Right cardiac atrium (tissue), 5 donors: ENCODE results near the gene AP1G2. TPM values are rescaled to one million over a fixed set of nuclear protein-coding genes. Genes with fewer than 3 reads are reported as not detected.

Experiments used
- ATAC-seq, 2 donors: fragments of 200-7000 bp; cut with Tn5 transposase; one replicate each; pipeline versions ENCODE4 v1.8.0 to v1.9.1; 2020; ENCODE audit warnings: moderate library complexity in 2 of 2, mild to moderate bottlenecking in 1 of 2
- DNase-seq, 3 donors: peaks; one replicate each; pipeline ENCODE4 v3.0.0-alpha.2; 2020
- H3K27ac ChIP-seq: one replicate; pipeline ENCODE4 v1.5.1; 2013; ENCODE audit warnings: mild to moderate bottlenecking, low read length, control low read depth, moderate library complexity
- H3K27me3 ChIP-seq: one replicate; pipeline ENCODE4 v1.6.1; 2013; ENCODE audit not compliant: control insufficient read depth, insufficient read depth
- H3K4me1 ChIP-seq: one replicate; pipeline ENCODE4 v1.6.1; 2013; ENCODE audit warnings: low read length; ENCODE audit not compliant: control insufficient read depth, insufficient read depth
- H3K4me3 ChIP-seq: one replicate; pipeline ENCODE4 v1.5.1; 2013; ENCODE audit warnings: low read length, control low read depth
- H3K9me3 ChIP-seq: one replicate; pipeline ENCODE4 v1.6.1; 2013; ENCODE audit warnings: low read length; ENCODE audit not compliant: control insufficient read depth
- WGBS: extraction: QIAGEN DNeasy Blood & Tissue Kit; methylation state at CpG from one replicate; pipeline ENCODE4 v1.1.7; 2013; 5-methylcytosine and 5-hydroxymethylcytosine counted together
- intact Hi-C, 4 donors: fragments of 100-400 bp; cut with DNase I; formaldehyde crosslinking; loops; one replicate each; pipeline versions ENCODE4 v1.11.0 to v1.14.0; 2022 to 2023
- polyA plus RNA-seq: library from polyadenylated mRNA; stranded (reverse); fragments of 200-250 nt; gene quantifications from one replicate; pipeline ENCODE4 v1.2.3, GENCODE V29; 2013
- total RNA-seq, 4 donors: library from RNA; stranded (reverse); fragmentation: NEBNext Ultra II Directional; extraction: Animal tissue kit (Norgen Biotek cat#: 25700); gene quantifications; one replicate each; pipeline ENCODE4 v1.2.1, GENCODE V29; 2021
- donor health status: healthy with polysubstance abuse.
- donor health status: DM: no; HTN: yes; CAD: no.
- donor health status: DM: no; HTN: no; CAD: no.
- donor health status: DM: no; HTN: yes; CAD: no; lungs with severe emphysema.
- donor health status: DM: yes; HTN: yes; CAD: no.

The AP1G2 gene
- total and polyA plus RNA-seq, 5 donors = 12.9 to 17.9 (median 14.0) TPM

GRCh38 chr14:23521785-23522640, 45.6 kb downstream of the AP1G2 start:
- DNase-seq (no peak), ATAC-seq (no peak)
- H3K9me3 ChIP-seq = no peaks in the 10 kb centered on the region
- H3K27ac ChIP-seq = no peak overlapping the region
- H3K27me3 ChIP-seq = no peaks in the 10 kb centered on the region
- intact Hi-C loops = no loop called here
- H3K4me1 ChIP-seq = no peaks in the 10 kb centered on the region
- WGBS = 81% methylated on average over 20 of the region's 20 CpGs
- no peak overlapping the region for H3K4me3 ChIP-seq

GRCh38 chr14:23520899-23521533, 46.6 kb downstream of the AP1G2 start:
- Histone ChIP-seq H3K4me1 (no peaks in the 10 kb centered on the region), H3K27me3 (no peaks in the 10 kb centered on the region), H3K4me3 (no peak overlapping the region), H3K27ac (no peak overlapping the region), H3K9me3 (no peaks in the 10 kb centered on the region)
- DNase-seq (no peak), ATAC-seq (no peak)
- 84% methylated on average over 14 of the region's 14 CpGs for WGBS
- intact Hi-C loops = no loop called here

DNA sequence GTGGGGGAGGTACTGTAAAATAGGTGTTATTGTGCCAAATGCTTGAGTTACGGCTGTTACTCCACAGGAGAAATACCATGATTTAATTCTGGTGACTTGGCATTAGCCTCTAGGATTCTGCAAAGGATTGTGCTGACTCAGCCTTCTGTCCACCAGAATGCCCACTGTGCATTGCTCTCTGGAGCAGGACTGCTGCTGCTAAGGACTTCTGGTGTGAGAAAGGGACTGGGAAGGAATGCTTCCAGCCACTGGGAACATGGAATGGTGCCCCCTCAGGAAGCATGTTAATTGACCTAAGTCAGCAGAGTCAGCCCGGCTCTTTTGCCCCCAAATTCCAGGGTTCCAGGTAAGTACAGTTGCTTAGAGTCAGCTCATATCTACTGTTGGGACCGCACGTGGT, 48.9 kb downstream of the AP1G2 start:
- Histone ChIP-seq H3K4me3 (no peak overlapping the region), H3K27me3 (no peaks in the 10 kb centered on the region), H3K27ac (no peak overlapping the region), H3K9me3 (no peaks in the 10 kb centered on the region), H3K4me1 (no peaks in the 10 kb centered on the region)
- WGBS = 68% methylated on average over 4 of the region's 4 CpGs
- intact Hi-C loops = no loop called here
- no peak for ATAC-seq
- no peak for DNase-seq

- WGBS = 82% methylated on average over 6 of the region's 6 CpGs
- H3K9me3 ChIP-seq = no peaks in the 10 kb centered on the region
- intact Hi-C loops = no loop called here
- H3K27me3 ChIP-seq = no peaks in the 10 kb centered on the region
- no peak overlapping the region for H3K4me3 ChIP-seq
- H3K4me1 ChIP-seq = no peaks in the 10 kb centered on the region
- ATAC-seq (no peak), DNase-seq (no peak)
- no peak overlapping the region for H3K27ac ChIP-seq
Measured at GRCh38 chr14:23517650-23518326, 49.8 kb downstream of the AP1G2 start.

- Histone ChIP-seq H3K4me1 (no peaks in the 10 kb centered on the region), H3K9me3 (no peaks in the 10 kb centered on the region), H3K27me3 (no peaks in the 10 kb centered on the region), H3K27ac (no peak overlapping the region), H3K4me3 (no peak overlapping the region)
- no peak for DNase-seq
- ATAC-seq = peak in 1 of 2 donors; percentile 10
- intact Hi-C loops = no loop called here
- 59% methylated on average over 3 of the region's 3 CpGs for whole genome bisulfite sequencing
Measured at GRCh38 chr14:23514644-23514957, 53.0 kb downstream of the AP1G2 start.

DNA sequence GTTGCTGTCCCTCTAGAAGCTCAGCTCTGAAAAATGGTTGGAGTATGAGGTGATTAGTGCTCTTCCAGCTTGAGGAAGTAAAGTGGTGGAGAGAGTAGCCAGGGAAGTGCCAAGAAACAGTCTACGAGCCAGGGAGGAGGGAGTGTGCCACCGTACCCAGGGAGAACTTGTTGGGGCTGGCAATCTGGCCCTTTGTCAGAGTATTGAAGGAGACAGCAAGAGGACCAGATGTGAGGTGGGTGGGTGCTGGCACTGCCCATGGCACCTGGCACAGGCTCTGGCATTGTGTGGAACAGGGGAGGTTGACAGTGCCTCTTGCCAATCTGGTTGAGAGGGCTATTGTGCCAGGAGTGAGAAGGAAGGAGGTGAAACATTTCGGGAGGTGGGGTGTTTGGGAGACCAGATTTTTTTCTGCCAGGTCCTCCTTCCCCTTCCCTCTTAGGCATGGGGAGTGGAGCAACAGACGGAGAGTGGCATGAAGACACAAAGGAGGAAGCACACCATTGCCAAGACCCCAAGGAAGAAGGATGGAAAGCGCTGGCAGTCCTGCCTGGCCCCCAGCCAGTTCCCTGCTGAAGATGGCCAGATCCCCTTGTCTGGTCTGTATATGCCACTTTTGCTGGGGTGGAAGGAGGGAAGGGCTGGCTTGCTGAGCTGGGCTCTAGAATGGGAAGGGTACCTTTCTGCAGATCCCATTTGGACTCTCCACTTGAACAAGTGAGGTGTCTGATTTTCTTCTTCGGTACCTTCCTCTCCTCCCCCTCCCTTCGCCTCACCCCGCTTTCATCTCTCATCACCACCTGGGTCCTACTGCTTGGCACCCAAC, 53.6 kb downstream of the AP1G2 start:
- ATAC-seq (no peak), DNase-seq (no peak)
- H3K4me1 ChIP-seq = no peaks in the 10 kb centered on the region
- intact Hi-C loops = no loop called here
- H3K27ac ChIP-seq = no peak overlapping the region
- no peaks in the 10 kb centered on the region for H3K27me3 ChIP-seq
- 85% methylated on average over 8 of the region's 8 CpGs for WGBS
- H3K9me3 ChIP-seq = no peaks in the 10 kb centered on the region
- no peak overlapping the region for H3K4me3 ChIP-seq

- DNase-seq (no peak), ATAC-seq (no peak)
- H3K4me1 ChIP-seq = no peaks in the 10 kb centered on the region
- no peak overlapping the region for H3K27ac ChIP-seq
- H3K27me3 ChIP-seq = no peaks in the 10 kb centered on the region
- intact Hi-C loops = no loop called here
- no peak overlapping the region for H3K4me3 ChIP-seq
- WGBS = 88% methylated on average over 25 of the region's 25 CpGs
- H3K9me3 ChIP-seq = no peaks in the 10 kb centered on the region
Measured at GRCh38 chr14:23513005-23513817, 54.4 kb downstream of the AP1G2 start.

GRCh38 chr14:23512156-23512555, 55.4 kb downstream of the AP1G2 start:
- Histone ChIP-seq H3K27ac (no peak overlapping the region), H3K4me3 (no peak overlapping the region), H3K4me1 (no peaks in the 10 kb centered on the region), H3K9me3 (no peaks in the 10 kb centered on the region), H3K27me3 (no peaks in the 10 kb centered on the region)
- DNase-seq = no peak
- intact Hi-C loops = no loop called here
- 56% methylated on average over 13 of the region's 13 CpGs for WGBS
- no peak for ATAC-seq
